Ovary (tissue), 9 donors: ENCODE measurements around the gene ZNF385D. TPM values are rescaled to one million over a fixed set of nuclear protein-coding genes. Genes with fewer than 3 reads are reported as not detected.

Source experiments
- DNase-seq, 5 donors: peaks; one replicate each; pipeline ENCODE4 v3.0.0-alpha.2; 2019 to 2020
- H3K27ac ChIP-seq, 2 donors: fragments of 200-600 bp; one replicate each; pipeline versions ENCODE4 v1.5.1 to v1.8.0; 2019 to 2022
- H3K27me3 ChIP-seq: fragments of 200-600 bp; one replicate; pipeline ENCODE4 v1.8.0; 2022
- H3K36me3 ChIP-seq: fragments of 200-600 bp; sonication (generic); one replicate; pipeline ENCODE4 v1.5.1; 2019
- H3K4me1 ChIP-seq: one replicate; pipeline ENCODE4 v1.8.1; 2013; ENCODE audit warnings: mild to moderate bottlenecking, moderate library complexity; ENCODE audit not compliant: insufficient read depth
- H3K4me3 ChIP-seq: fragments of 200-600 bp; sonication (generic); one replicate; pipeline ENCODE4 v1.5.1; 2017
- H3K9me3 ChIP-seq, 2 donors: fragments of 200-600 bp in 1 of 2; sonication (generic) in 1 of 2; one replicate each; pipeline versions ENCODE4 v1.5.1 to v1.8.1; 2013 to 2019; ENCODE audit warnings: mild to moderate bottlenecking in 1 of 2, moderate library complexity in 1 of 2
- EP300 ChIP-seq: sonication (generic); formaldehyde crosslinking; IDR thresholded peaks from one replicate; pipeline ENCODE4 v1.6.1; 2017; ENCODE audit warnings: antibody characterized with exemption
- POLR2A ChIP-seq: fragments of 450-650 bp; IDR thresholded peaks from one replicate; pipeline ENCODE4 v1.6.1; 2017; ENCODE audit warnings: antibody characterized with exemption, mild to moderate bottlenecking, moderate library complexity
- WGBS, 3 donors: extraction: QIAGEN DNeasy Blood & Tissue Kit in 1 of 3; methylation state at CpG; one replicate each; pipeline versions ENCODE4 v1.1.5 to v1.1.7; 2013 to 2017; 5-methylcytosine and 5-hydroxymethylcytosine counted together
- intact Hi-C, 4 donors: fragments of 100-400 bp; cut with DNase I; formaldehyde crosslinking; loops; one replicate each; pipeline versions ENCODE4 v1.11.0 to v1.15.1; 2022 to 2023
- polyA plus RNA-seq, 2 donors: library from polyadenylated mRNA; stranded (reverse); fragments of 200-250 nt in 1 of 2; fragments of 350-450 nt in 1 of 2; fragmentation: Illumina TruSeq in 1 of 2; extraction: RNeasy Lipid Tissue Mini Kit (QIAGEN cat#74804) in 1 of 2; gene quantifications; one replicate each; pipeline ENCODE4 v1.2.3, GENCODE V29; 2013 to 2014
- total RNA-seq, 7 donors: library from RNA; depleted of rRNA in 2 of 7; stranded (reverse); fragments of >200 nt in 2 of 7; fragmentation: NEBNext Ultra II Directional in 3 of 7; extraction: Animal tissue kit (Norgen Biotek cat#: 25700) in 3 of 7; gene quantifications; one replicate each; pipeline versions ENCODE4 v1.1.0 to v1.2.4, GENCODE V29; 2016 to 2023
- TF ChIP-seq, protein P1 (sequence below), 3 donors: fragments of 450-650 bp in 2 of 3; fragments of 200-600 bp in 1 of 3; IDR thresholded peaks; one replicate each; pipeline versions ENCODE4 v1.5.1 to v1.8.0; 2016 to 2022; ENCODE audit warnings: antibody characterized with exemption in 3 of 3, mild to moderate bottlenecking in 1 of 3
- donor health status: DM: no; HTN: no; CAD: no; lungs with moderate emphysema.
- donor health status: DM: no; HTN: no; CAD: no.
- donor health status: Bipolar disorder and iron deficiency.
- donor health status: DM: yes; HTN: yes; CAD: no.
- donor health status: DM: no; HTN: no; CAD: no.
- donor health status: DM: yes; HTN: yes; CAD: no.

ZNF385D gene
- total and polyA plus RNA-seq, 9 donors, result 0.33 to 9.3 (median 2.6) TPM

DNA sequence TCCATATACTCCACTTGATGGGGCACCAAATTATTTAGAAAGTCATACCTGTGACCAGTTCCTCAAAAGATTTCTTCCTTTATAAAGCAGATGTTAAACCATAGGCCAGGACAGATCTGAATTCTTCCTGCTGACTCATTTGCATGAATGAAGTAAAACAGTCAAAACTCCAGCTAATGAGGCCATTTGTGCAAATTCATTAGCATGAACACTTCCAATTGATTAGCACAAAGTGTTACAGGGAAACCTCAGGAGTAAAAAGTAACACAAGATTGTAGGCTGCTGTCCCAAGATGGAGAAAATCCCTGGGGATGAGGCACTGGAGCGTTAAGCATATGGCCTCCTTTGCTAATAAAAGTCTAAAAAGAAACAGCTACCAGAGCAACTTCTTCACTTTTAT is 149.8 kb downstream of the ZNF385D start:
- Histone ChIP-seq H3K4me1 (no peaks in the 10 kb centered on the region), H3K36me3 (no peaks in the 10 kb centered on the region), H3K9me3 (no peaks in the 10 kb centered on the region), H3K27ac (no peak overlapping the region), H3K27me3 (no peaks in the 10 kb centered on the region), H3K4me3 (no peak overlapping the region)
- no peak for TF ChIP-seq POLR2A
- TF ChIP-seq, protein P1, sequence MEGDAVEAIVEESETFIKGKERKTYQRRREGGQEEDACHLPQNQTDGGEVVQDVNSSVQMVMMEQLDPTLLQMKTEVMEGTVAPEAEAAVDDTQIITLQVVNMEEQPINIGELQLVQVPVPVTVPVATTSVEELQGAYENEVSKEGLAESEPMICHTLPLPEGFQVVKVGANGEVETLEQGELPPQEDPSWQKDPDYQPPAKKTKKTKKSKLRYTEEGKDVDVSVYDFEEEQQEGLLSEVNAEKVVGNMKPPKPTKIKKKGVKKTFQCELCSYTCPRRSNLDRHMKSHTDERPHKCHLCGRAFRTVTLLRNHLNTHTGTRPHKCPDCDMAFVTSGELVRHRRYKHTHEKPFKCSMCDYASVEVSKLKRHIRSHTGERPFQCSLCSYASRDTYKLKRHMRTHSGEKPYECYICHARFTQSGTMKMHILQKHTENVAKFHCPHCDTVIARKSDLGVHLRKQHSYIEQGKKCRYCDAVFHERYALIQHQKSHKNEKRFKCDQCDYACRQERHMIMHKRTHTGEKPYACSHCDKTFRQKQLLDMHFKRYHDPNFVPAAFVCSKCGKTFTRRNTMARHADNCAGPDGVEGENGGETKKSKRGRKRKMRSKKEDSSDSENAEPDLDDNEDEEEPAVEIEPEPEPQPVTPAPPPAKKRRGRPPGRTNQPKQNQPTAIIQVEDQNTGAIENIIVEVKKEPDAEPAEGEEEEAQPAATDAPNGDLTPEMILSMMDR (IDR thresholded peaks at IDR 0.05), result no peak
- TF ChIP-seq EP300, result no peak
- intact Hi-C loops, result no loop called here
- 64 to 97% (median 93%) methylated on average over 1 of the region's 1 CpG for WGBS, 3 donors
- no peak for DNase-seq

DNA sequence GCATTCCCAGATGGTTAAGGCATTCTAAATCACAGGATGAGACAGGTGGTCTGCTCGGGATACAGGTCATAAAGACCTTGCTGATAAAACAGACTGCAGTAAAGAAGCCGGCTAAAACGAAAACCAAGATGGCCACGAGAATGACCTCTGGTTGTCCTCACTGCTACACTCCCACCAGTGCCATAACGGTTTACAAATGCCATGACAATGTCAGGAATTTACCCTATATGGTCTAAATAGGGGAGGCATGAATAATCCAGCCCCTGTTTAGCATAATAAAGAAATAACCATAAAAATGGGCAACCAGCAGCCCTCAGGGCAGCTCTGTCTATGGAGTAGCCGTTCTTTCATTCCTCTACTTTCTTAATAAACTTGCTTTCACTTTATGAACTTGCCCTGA is 151.1 kb downstream of the ZNF385D start:
- intact Hi-C loops, result no loop called here

DNA sequence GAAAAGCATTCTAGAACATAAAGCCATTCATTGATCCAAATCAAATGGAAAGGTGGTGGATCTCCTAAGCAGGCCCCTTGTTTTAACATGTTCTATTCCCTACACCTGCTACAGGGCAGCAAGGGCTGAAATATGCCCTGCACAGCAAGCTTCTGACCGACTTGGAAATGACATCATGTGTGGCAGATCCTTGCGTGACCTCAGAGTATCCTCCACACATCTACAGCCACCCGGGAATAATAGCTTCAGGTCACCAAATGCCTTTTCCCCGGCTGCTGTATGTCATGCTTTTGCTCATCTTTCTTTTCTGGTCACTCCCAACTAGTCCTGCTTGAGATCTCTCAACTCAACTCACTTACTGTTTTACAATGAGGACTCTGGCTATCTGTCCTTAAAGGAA is 158.2 kb downstream of the ZNF385D start:
- Histone ChIP-seq H3K4me3 (no peak overlapping the region), H3K4me1 (no peaks in the 10 kb centered on the region), H3K27me3 (no peaks in the 10 kb centered on the region), H3K27ac (no peak overlapping the region), H3K36me3 (no peaks in the 10 kb centered on the region), H3K9me3 (no peaks in the 10 kb centered on the region)
- WGBS, 3 donors, result 85 to 93% (median 86%) methylated on average over 4 of the region's 4 CpGs
- DNase-seq, result no peak
- TF ChIP-seq EP300 (no peak), POLR2A (no peak)
- TF ChIP-seq, protein P1 (IDR thresholded peaks at IDR 0.05), result no peak
- intact Hi-C loops, result no loop called here

More for the DNA sequence above, 151.1 kb downstream of the ZNF385D start:
- TF ChIP-seq, protein P1 (IDR thresholded peaks at IDR 0.05), result no peak
- no peak for TF ChIP-seq POLR2A
- TF ChIP-seq EP300, result no peak
- H3K4me1 ChIP-seq, result no peaks in the 10 kb centered on the region
- WGBS, 3 donors, result 61 to 70% (median 64%) methylated on average over 6 of the region's 6 CpGs
- H3K27me3 ChIP-seq, result no peaks in the 10 kb centered on the region
- no peak overlapping the region for H3K4me3 ChIP-seq
- H3K9me3 ChIP-seq, result no peaks in the 10 kb centered on the region
- H3K36me3 ChIP-seq, result no peaks in the 10 kb centered on the region
- no peak overlapping the region for H3K27ac ChIP-seq
- DNase-seq, result no peak

DNA sequence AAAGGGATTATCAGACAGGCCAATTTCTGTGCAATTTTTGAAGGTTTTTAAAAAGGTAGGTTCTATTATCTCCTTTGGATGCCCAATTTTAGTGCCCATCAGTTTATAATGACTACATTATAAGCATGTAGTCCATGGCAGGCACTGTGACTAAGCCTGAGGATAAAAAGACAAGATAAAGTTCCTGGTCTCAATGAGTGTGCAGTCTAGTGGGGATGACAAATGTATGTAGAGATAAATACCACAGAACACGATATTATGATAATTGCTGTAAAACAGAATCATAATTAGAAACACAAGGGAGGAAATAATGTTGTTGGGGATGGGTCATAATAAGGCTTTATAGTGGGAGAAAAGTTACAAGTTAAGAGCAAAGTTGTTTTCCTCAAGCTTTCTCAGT is 163.1 kb downstream of the ZNF385D start:
- WGBS, 3 donors, result 26 to 39% (median 35%) methylated on average over 1 of the region's 1 CpG

More for the DNA sequence above, 163.1 kb downstream of the ZNF385D start:
- H3K36me3 ChIP-seq, result no peaks in the 10 kb centered on the region
- DNase-seq, result no peak
- no peaks in the 10 kb centered on the region for H3K4me1 ChIP-seq
- H3K9me3 ChIP-seq, result no peaks in the 10 kb centered on the region
- H3K27me3 ChIP-seq, result no peaks in the 10 kb centered on the region
- no peak overlapping the region for H3K4me3 ChIP-seq
- no peak overlapping the region for H3K27ac ChIP-seq
- TF ChIP-seq, protein P1 (IDR thresholded peaks at IDR 0.05), result no peak
- TF ChIP-seq POLR2A (no peak), EP300 (no peak)
- intact Hi-C loops, result no loop called here
